Fibroblast of skin of back (primary cell): ENCODE data around the gene IL12A. TPM values are rescaled to one million over a fixed set of nuclear protein-coding genes. Genes with fewer than 3 reads are reported as not detected.

Source experiments
- DNase-seq: peaks from one replicate; pipeline ENCODE4 v3.0.0-alpha.2; 2013
- polyA plus RNA-seq, 2 experiments: library from polyadenylated mRNA; unstranded; fragments of 120-200 nt; gene quantifications; one replicate each; pipeline ENCODE4 v1.2.1, GENCODE V29; 2013; ENCODE audit not compliant: insufficient read length in 2 of 2

The IL12A gene
- polyA plus RNA-seq (2013, experiment 1 of 2; ENCODE audit: insufficient read length) = 0.60 TPM
- polyA plus RNA-seq (2013, experiment 2 of 2; ENCODE audit: insufficient read length) = 0.69 TPM

DNA sequence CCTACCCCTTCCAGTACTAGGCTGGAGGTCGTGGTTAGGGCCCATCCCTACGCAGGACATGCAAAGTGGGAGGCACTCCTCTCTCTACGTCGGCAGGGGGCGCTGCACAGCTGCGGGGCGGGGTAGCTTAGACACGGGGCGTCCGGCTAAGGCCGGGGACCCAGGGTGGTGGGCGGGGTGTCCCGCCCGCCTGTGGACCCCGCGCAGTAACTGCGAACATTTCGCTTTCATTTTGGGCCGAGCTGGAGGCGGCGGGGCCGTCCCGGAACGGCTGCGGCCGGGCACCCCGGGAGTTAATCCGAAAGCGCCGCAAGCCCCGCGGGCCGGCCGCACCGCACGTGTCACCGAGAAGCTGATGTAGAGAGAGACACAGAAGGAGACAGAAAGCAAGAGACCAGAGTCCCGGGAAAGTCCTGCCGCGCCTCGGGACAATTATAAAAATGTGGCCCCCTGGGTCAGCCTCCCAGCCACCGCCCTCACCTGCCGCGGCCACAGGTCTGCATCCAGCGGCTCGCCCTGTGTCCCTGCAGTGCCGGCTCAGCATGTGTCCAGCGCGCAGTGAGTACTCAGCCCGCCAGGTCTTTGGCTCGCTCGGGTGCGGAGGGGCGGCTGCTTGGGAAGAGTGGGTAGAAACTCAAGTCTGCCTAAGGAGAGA lies at the start of gene IL12A:
Gene IL12A, plus strand, starts transcription at position 219 of the 655 bp plus-strand sequence.
- DNase-seq = peak; percentile 67

DNA sequence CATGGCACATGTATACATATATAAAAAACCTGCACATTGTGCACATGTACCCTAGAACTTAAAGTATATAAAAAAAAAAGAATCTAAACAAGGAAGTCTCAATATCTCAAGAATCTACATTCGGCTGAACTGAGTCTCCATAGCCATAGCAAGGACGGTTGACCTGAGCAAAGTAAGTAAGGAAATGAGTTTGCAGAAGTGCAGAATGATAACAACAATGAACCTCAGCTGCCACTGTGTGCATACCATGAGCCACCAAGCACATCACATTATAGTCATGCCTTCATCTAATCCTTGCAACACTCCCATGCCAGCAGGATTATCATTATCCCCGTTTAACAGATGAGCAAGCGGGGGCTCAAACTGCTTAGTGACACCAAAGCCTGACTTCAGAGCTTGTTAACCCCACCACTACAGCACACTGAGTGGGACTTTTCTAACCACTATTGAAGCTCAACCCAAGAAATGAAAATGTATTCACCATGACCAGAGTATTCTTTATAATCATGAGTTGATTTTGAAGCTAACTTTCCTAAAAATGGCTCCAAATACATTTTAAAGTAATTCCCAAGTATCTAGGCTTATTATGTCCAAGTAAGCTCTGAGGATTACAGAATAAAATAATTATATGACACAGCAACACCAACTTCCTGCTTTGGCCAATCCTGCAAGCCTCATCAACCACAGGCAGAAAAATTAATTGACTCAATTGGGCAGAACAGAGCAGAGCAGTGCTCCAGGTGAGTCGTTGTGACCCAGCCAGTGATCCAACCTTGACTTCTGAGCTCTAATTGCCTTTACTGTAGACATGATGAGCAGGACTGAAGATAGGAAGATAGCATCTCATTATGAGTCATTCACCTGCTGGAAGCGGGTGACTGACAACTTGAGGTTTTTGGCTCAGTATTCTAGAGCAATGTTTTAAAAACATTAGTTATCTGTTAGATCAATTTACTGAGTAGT lies 47.3 kb upstream of the IL12A start:
- DNase-seq = no peak

DNA sequence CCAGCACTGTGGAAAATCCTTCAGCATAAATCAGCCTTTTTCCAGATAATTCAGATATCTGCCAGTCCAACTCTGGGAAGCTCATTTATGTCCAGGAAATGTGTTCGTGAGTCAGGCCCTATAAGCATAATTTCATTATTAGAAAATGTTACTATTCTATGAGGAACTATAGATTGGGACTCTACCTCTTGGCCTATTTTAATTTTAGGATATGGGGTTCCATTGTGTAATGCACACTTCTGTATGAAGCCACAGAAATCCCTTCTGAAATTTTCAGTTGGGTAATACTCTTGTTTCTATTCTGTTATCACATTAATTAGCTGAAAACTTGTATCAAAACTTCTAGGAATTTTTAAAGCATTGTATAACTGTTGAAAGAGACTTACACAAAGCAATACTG lies 43.9 kb upstream of the IL12A start:
- DNase-seq = no peak

DNA sequence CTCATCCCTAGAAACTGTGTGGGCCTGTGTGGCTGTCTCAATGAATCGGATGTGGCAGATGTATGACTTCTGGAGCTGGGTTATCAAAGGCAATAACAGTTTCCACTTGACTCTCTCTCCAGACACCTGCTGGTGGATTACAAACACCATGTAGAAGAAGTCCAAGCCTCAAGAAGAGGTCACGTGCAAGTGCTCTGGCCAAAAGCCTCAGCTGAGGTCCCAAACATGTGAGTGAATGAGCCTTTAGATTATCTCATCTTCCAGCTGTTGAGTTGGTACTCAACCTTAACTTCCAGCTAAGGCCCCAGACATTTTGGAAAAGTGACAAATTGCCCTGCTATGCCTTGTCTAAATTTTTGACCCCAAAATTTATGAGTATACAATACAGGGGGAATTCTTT lies 42.7 kb upstream of the IL12A start:
- no peak for DNase-seq

DNA sequence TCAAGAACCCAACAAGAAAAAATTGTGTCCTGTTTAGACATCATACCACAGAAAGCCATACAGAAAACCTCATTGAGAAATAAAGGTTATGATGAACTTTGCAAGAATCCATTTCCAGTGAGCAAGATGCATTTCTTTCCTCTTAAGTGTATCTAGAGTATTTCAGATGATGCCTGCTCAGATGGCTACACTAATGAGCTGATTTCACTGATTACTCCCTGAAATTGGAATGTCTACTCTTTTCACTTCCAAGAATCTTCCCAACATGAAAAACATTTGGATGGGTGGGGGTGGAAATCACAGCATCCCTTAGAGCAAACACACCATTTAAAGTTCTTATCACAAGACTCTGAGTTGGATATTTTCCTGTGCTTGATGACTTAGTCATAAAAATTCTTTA lies 41.4 kb upstream of the IL12A start:
- DNase-seq = peak; percentile 91

DNA sequence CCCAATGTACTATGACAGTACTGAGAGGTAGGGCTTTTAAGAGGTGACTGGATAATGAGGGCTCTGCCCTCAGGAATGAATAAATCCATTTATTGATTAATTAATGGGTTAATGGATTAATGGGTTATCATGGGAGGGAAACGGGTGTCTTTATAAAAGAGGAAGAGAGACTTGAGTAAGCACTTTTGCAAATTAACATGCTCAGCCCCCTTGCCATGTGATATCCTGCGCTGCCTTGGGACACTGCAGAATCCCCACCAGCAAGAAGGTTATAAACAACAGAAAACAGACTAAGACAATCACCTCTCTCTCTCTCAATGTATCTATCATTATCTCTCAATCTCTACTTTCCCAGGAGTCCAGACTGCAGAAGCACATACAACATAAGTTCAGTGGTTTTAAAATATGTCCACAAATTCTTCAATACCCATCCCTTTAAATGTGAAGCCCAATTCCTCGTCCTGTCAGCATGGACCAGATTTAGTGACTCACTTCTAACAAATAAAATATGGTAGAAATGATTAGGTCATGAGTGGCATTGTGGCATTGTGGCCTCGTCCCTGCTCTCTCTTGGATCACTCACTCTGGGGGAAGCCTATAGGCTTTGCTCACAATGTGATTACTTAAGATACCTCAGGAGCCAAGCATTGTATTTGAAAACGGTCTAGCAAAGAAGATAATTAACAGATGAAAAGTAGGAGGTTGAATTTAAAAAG lies 40.0 kb upstream of the IL12A start:
- DNase-seq = peak; percentile 80

DNA sequence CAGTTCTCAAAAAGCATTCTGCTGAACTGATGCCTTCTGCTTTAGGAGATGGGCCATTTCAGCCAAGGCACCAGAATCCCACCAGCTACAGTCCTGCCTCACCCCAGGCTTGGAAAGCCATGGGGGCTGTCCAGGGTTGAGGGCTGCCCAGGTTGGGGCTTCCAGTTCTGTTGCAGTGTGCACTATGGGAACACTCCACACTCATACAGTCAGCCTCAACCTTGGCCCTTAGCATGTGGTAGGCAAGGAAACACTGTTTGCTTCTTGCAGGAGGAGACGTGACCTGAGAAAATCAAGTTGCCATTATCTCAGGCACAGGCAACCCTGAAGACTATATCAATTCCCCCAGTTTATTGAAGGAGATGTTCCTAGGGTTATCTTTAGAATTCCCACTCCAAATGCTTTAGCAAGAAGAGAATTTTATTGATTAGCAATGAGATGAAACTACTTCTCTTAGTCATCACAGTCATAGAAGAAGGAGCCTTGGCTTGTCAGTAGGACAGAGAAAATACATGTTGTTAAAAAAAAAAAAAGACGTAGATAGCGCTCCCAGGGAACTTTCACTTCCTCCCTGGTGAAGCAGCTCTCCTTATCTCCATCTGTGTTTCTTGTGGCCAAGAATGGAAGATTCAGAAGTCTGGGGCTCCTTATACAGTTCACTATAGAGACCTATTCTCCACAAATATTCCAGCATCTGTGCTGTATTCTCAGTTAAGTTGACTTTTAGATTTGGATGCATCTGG lies 38.3 kb upstream of the IL12A start:
- no peak for DNase-seq

DNA sequence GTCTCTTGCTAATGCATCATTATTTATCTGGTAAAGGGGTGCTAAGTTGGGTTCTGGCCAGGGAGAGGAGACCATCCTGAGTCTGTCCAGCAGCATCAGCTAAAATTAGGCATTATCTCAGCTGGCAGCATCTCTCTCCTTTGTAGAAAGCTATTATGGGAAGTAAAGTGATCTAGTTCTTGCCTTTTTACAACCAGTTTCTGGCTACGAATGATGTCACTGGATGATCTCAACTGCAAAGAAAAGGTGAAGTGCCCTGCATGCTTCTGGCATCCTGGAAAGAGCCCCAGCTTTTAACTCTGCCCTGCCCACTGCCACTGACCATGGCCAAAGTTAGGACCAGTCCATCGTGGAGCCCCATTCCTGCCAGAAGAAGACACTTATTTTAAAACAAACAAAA lies 37.1 kb upstream of the IL12A start:
- no peak for DNase-seq

DNA sequence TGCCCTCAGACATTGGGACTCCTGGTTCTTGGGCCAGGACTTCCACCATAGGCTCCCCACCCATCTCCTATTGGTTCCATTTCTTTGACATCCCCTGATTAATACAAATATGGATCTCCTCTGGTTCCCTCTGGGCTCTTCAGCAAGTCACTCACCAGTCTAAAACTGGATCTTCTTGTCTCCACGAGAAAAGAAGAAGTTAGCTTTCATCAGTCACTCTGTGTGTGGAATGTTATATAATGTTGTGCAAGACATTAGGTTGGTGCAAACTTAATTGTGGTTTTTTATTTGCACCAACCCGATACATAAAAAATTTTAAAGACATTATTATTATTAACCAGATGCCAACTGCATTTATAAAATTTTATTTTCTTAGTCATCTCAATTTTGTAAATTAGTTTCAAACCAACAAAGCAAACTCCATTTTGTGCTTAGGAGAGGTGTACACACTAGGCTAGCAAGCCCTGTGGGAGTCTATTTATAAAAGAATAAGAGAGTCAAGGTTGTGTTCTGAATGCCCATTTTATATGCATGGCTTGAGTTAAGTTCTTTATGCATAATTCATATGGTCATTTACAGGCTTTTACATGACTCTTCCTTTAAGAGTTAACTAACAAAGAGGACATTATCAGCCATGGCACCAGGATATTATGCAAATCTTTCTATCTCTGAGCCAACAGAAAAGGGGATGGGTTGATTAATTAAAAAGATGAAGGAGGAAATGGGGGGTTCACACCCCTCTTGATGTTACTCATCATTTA lies 35.1 kb upstream of the IL12A start:
- DNase-seq = no peak

DNA sequence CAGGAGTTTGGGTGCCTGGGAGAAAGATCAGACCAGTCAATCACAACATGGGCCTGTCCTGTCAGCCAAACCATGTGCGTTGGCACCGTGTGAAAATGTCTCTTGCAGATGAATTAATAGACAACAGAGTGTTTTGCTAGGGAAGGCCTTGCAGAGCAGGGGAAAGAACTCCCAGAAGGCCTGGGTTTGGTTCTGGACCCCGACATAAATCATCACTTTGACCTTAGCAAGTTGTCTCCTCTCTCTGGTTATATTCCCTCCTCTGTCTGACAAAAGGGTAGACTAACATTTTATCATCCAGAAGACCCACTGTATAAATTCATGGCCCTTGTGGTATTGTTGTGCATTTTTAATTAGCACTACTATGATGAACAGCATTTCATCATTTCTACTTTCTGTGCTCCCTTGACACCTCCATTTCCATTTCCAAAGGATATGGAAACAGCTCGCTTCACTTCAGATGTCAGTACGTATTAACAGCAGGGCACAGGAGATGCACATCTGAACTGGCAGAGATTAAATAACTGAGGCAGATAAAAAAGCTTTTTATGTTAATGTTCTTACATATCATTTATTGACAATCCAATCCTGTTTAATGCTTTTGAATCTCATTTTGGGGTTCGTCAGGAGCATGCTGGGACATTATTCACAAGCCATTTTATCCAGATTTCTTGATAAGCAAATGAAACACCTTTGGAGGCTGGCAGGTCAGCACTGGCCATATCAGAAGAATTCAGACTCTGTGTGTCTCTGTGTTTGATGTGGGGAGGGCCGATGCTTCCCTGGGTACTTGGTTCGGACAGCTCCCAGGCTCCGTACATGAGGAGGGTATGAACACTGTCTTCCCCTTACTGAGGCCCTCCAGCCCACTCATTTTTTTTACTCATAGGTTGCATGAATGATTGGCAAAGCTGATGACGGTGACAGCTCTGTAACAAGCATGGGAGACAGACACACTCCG lies 28.2 kb upstream of the IL12A start:
- DNase-seq = no peak

DNA sequence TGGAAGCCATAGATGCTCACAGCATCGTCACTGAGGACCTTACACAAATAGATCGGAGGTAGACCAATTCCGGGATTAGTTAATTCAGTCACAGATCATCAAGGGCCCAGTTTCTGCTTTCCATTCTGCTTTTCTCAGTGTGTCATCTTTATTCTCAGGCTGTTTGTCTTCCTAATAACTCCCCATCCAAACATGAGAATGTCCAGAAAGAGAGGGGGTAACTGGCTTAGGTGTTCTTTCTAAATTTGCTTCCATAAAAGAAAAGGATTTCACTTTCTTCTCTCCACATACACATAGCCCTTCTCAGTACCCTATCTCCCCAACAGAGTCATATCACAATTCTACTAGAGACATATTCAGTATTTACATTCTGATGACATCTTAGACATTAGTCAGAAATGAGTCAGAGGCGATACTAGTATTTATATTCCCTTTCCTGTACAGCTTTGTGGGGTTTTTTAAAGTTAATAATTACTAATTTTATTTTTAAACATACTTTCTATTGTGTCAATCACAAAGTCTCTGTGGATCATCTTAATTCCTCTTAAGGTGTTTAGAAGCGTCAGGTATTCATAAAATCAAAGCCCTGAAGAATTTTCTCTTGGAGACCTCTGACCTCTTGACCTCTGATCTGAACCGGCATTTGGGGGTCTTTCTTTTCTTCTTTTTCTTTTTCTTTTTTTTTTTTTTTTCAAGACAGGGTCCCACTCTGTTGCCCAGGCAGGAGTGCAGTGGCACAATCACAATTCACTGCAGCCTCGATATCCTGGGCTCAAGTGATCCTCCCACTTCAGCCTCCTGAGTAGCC lies 24.3 kb upstream of the IL12A start:
- peak; percentile 91 for DNase-seq

DNA sequence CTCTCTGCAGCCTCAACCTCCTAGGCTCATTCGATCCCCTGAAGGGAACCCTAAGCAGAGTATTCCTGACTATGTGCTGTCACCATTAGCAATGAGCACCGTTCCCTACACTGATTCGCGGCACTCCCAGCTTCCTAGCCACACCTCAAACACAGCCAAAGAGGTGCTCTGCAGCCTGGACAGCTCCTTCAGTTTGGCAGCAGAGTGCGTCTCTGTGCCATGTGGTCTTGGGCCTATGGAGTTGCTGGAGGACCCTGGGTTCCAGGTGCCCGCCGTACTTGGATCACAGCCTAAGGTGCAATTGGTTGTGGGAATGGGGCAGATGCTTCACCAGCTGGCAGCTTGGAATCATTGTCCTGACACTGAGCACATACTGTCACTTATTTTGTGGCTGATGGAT lies 17.3 kb upstream of the IL12A start:
- no peak for DNase-seq

DNA sequence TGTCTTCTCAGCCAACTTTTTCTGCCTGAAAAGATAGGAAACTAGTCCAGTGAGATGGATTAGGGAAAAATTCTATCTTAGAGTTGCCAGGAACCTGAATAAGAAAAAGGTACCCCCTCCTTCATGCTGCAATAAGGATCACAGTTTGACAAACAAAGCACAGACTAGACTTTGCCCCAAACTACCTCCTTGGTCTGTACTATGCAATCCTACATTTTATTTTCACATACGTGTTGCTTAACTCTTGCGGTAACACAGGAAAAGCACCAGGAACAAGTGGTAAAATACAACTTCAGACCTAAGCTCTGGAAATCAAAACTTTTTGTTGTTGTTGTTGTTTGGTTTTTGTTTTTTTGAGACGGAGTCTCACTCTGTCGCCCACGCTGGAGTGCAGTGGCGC lies 11.3 kb upstream of the IL12A start:
- no peak for DNase-seq

DNA sequence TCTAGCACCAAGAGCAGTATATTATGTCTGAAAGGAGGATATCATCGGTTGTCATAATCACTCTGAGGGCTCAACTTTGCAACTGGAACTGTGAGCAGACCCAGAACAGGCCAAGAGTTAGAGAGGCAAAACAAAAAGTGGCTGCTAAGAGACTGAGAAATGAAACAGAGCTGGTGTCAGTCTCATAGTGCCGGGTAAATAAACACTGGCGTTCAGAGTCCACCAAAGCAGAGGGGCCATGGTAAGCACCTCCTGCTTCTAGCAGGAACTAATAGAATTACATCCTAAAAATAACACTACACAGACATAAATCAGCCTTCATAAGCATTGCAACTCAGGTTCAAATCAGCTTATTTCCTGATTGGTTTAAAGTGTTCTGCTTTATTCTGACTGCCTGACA lies 10.3 kb upstream of the IL12A start:
- no peak for DNase-seq

DNA sequence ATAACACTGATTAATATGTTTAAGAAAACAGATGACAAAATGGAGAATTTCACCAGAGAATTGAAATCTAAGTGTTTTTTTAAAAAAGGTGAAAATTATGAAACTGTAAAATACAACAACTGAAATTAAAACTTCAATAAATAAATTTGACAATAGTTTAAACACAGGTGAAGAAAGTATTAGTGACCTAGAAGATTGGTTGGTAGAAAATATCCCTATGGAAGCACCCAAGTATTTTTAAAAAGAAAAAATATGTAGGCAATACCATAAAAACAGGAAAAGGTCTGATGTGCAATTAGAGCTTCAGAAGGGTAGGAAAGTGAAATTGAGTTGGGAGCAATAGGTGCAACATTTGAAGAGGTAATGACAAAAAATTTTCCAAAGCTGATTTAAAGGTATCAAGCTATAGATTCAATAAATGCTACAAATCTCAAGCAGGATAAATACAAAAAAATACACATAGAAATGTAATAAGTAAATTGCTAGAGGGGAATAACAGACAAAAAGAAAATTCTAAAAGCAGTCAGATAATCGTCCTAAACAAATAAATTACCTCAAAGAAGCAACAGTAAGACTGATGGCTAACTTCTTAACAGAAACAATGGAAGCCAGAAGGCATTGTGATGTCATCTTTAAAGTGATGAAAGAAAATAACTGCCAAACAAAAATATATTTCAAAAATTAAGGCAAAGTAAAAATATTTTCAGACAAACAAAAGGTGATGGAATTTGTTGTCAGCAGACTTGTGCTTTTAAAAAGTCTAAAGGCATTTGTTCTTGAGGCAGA lies 9.5 kb upstream of the IL12A start:
- DNase-seq = no peak

DNA sequence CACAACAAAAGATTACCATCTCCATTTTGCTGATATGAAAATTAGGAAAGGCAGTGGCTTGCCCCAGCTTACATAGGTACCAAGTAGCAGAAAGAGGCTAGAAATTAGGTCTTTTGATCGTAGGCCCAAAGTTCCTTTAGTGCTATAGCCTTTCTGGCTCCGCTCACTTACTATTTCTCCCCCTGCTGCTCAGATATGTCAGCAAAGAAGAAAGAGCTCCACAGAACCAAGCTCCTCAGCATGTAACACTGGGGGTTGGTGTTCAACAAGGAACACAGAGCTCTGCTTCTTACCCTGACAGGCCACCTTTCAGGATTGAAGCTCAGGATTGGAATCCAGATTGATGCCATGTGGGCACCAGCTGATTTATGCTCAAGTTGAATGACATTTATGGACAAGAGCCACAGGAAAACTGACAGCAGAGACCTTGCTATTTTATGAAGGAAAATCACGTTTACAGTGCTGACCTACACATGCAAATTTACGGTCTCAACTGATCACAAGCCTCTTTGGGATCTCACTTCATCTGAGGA lies 6.1 kb upstream of the IL12A start:
- DNase-seq = no peak

DNA sequence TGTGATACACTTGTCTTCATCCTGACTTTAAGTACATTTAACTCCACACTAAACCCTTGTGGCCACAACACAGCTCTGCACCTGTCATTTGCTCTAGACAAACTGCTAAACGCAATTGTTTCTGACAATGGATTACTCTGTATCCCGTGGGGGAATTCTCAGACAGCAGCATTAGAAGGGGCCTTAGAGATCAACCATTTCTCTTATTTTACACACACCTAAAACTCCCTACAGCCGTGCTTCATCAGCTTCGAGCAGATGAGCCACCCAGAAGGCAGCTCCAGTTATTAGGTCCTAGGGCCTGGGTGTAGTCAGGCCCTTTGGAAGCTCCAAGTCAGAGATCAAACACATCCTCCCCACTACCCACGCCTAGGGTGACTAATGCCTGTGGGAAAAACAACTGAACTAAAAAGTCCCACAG lies 1.3 kb upstream of the IL12A start:
- DNase-seq = peak; percentile 71
